Stimulated activated CD8-positive, alpha-beta memory T cell treated with anti-CD3 and anti-CD28 coated beads, Interleukin-4, amount 100 ng/mL, for 1 hour (primary cell): ENCODE results near the gene PLA2G6.
A peak's percentile ranks its signal among the peaks of the same experiment; 100 is the strongest.
"Not testable (repeated sequence)": the region's sequence is repeated elsewhere in the genome, so short reads cannot be mapped to it uniquely, and the experiment has no call there.

Experiments used
- DNase-seq, 2 donors: peaks; one replicate each; pipeline ENCODE4 v3.0.0-alpha.2; 2020; ENCODE audit warnings: low read depth in 2 of 2, low spot score in 1 of 2

PLA2G6 gene

GRCh38 chr22:38191731-38192474 is 10.3 kb upstream of the PLA2G6 start:
- DNase-seq, result no peak

- DNase-seq, result no peak
These were observed 9.4 kb upstream of the PLA2G6 start for GRCh38 chr22:38191055-38191454.

GRCh38 chr22:38190581-38190980 is 9.0 kb upstream of the PLA2G6 start:
- no peak for DNase-seq

GRCh38 chr22:38189104-38189503 is 7.5 kb upstream of the PLA2G6 start:
- DNase-seq, result no peak

GRCh38 chr22:38187413-38188212 is 6.0 kb upstream of the PLA2G6 start:
- DNase-seq, result no peak

- DNase-seq, result no peak
These were observed 4.8 kb upstream of the PLA2G6 start for GRCh38 chr22:38186429-38186828.

- DNase-seq, result no peak
These were observed 3.2 kb upstream of the PLA2G6 start for GRCh38 chr22:38184788-38185187.

- DNase-seq, result no peak
These were observed 683 bp downstream of the PLA2G6 start for GRCh38 chr22:38180841-38181452.

GRCh38 chr22:38178605-38178937 is 3.1 kb downstream of the PLA2G6 start:
- not testable (repeated sequence) for DNase-seq

- DNase-seq, result no peak
These were observed 3.6 kb downstream of the PLA2G6 start for GRCh38 chr22:38177926-38178604.

GRCh38 chr22:38177571-38177925 is 4.1 kb downstream of the PLA2G6 start:
- not testable (repeated sequence) for DNase-seq

GRCh38 chr22:38177044-38177443 is 4.6 kb downstream of the PLA2G6 start:
- DNase-seq, result no peak

GRCh38 chr22:38176170-38176741 is 5.4 kb downstream of the PLA2G6 start:
- no peak for DNase-seq

- no peak for DNase-seq
These were observed 6.2 kb downstream of the PLA2G6 start for GRCh38 chr22:38175206-38176118.

GRCh38 chr22:38174626-38175025 is 7.0 kb downstream of the PLA2G6 start:
- no peak for DNase-seq

GRCh38 chr22:38173641-38173906 is 8.1 kb downstream of the PLA2G6 start:
- no peak for DNase-seq

- peak; percentile 22 to 31 for DNase-seq
These were observed 8.6 kb downstream of the PLA2G6 start for GRCh38 chr22:38172832-38173640.

- DNase-seq, result no peak
These were observed 9.5 kb downstream of the PLA2G6 start for GRCh38 chr22:38171927-38172831.

- no peak for DNase-seq
These were observed 11.2 kb downstream of the PLA2G6 start for GRCh38 chr22:38170469-38170868.
